HepG2 (cell line): ENCODE results near the gene RNPEPL1. TPM values are rescaled to one million over a fixed set of nuclear protein-coding genes. Genes with fewer than 3 reads are reported as not detected.

Experiments used
- ATF2 ChIP-seq: sonication (generic); formaldehyde crosslinking; IDR thresholded peaks from 2 replicates; pipeline ENCODE4 v1.4.0; 2020; ENCODE audit warnings: missing genetic modification reagents
- GTF2F1 ChIP-seq: fragments of 150-350 bp; IDR thresholded peaks from 2 replicates; pipeline ENCODE4 v1.6.1; 2014; ENCODE audit warnings: low read length
- IKZF4 ChIP-seq: sonication (generic); formaldehyde crosslinking; IDR thresholded peaks from 2 replicates; pipeline ENCODE4 v1.5.1; 2020; ENCODE audit warnings: borderline replicate concordance, mild to moderate bottlenecking, low read depth, missing genetic modification reagents; ENCODE audit errors: not compliant biosample characterization
- KDM1A ChIP-seq: IDR thresholded peaks from 2 replicates; pipeline ENCODE4 v1.6.1; 2016; ENCODE audit warnings: missing compliant biosample characterization
- MAZ ChIP-seq, 2 experiments: sonication (generic) in 1 of 2; formaldehyde crosslinking in 1 of 2; IDR thresholded peaks; 2 replicates each; pipeline versions ENCODE4 v1.5.0 to v1.6.1; 2012 to 2020; ENCODE audit warnings: low read depth in 2 of 2, mild to moderate bottlenecking in 2 of 2, borderline replicate concordance in 1 of 2, improper control_type of control experiment in 1 of 2, low read length in 1 of 2, missing genetic modification reagents in 1 of 2, moderate library complexity in 1 of 2
- MEIS1 ChIP-seq: sonication (generic); formaldehyde crosslinking; IDR thresholded peaks from 2 replicates; pipeline ENCODE4 v1.9.0; 2021; ENCODE audit warnings: mild to moderate bottlenecking, missing genetic modification reagents, moderate library complexity, borderline replicate concordance
- NCOA5 ChIP-seq: sonication (generic); formaldehyde crosslinking; IDR thresholded peaks from 2 replicates; pipeline ENCODE4 v1.4.0; 2020; ENCODE audit warnings: missing genetic modification reagents
- NFRKB ChIP-seq: fragments of 450-650 bp; IDR thresholded peaks from 2 replicates; pipeline ENCODE4 v1.6.1; 2017
- POGZ ChIP-seq: sonication (generic); formaldehyde crosslinking; IDR thresholded peaks from 2 replicates; pipeline ENCODE4 v1.4.0; 2020; ENCODE audit warnings: mild to moderate bottlenecking, missing genetic modification reagents
- SIN3A ChIP-seq: IDR thresholded peaks from 2 replicates; pipeline ENCODE4 v1.6.1; 2011; ENCODE audit warnings: low read depth, mild to moderate bottlenecking, control low read depth, low read length, borderline replicate concordance
- SNAPC2 ChIP-seq: sonication (generic); formaldehyde crosslinking; IDR thresholded peaks from 2 replicates; pipeline ENCODE4 v1.8.1; 2022; ENCODE audit warnings: mild to moderate bottlenecking, missing genetic modification reagents
- U2AF2 ChIP-seq: fragments of 200-400 bp; formaldehyde crosslinking; IDR thresholded peaks from 2 replicates; pipeline ENCODE4 v1.6.1; 2017; ENCODE audit warnings: low read depth, mild to moderate bottlenecking, low read length
- ZMYM2 ChIP-seq: sonication (generic); formaldehyde crosslinking; IDR thresholded peaks from 2 replicates; pipeline ENCODE4 v1.8.0; 2022; ENCODE audit warnings: mild to moderate bottlenecking, missing genetic modification reagents
- ZNF260 ChIP-seq: sonication (generic); formaldehyde crosslinking; IDR thresholded peaks from 2 replicates; pipeline ENCODE4 v1.4.0; 2020; ENCODE audit warnings: missing genetic modification reagents, low read depth, mild to moderate bottlenecking, borderline replicate concordance
- ZNF503 ChIP-seq: sonication (generic); formaldehyde crosslinking; IDR thresholded peaks from 2 replicates; pipeline ENCODE4 v1.4.0; 2020; ENCODE audit warnings: missing genetic modification reagents
- ZNF607 ChIP-seq: sonication (generic); formaldehyde crosslinking; IDR thresholded peaks from 2 replicates; pipeline ENCODE4 v1.5.1; 2020; ENCODE audit warnings: missing genetic modification reagents, mild to moderate bottlenecking, borderline replicate concordance
- ZNF609 ChIP-seq: sonication (generic); formaldehyde crosslinking; IDR thresholded peaks from 2 replicates; pipeline ENCODE4 v1.4.0; 2020; ENCODE audit warnings: mild to moderate bottlenecking, missing genetic modification reagents, borderline replicate concordance
- ZNF7 ChIP-seq: IDR thresholded peaks from 2 replicates; pipeline ENCODE4 v1.6.1; 2016; ENCODE audit warnings: missing biosample characterization, missing genetic modification reagents
- ZNF780A ChIP-seq: sonication (generic); formaldehyde crosslinking; IDR thresholded peaks from 2 replicates; pipeline ENCODE4 v1.8.0; 2022; ENCODE audit warnings: mild to moderate bottlenecking, missing genetic modification reagents, moderate library complexity
- ZSCAN12 ChIP-seq: sonication (generic); formaldehyde crosslinking; IDR thresholded peaks from 2 replicates; pipeline ENCODE4 v1.9.0; 2021; ENCODE audit warnings: mild to moderate bottlenecking, missing genetic modification reagents
- ZSCAN21 ChIP-seq: sonication (generic); formaldehyde crosslinking; IDR thresholded peaks from 2 replicates; pipeline ENCODE4 v1.8.0; 2022; ENCODE audit warnings: mild to moderate bottlenecking, missing genetic modification reagents, moderate library complexity, borderline replicate concordance
- ZSCAN31 ChIP-seq: sonication (generic); formaldehyde crosslinking; IDR thresholded peaks from 2 replicates; pipeline ENCODE4 v1.5.0; 2020; ENCODE audit warnings: low read depth, mild to moderate bottlenecking, missing genetic modification reagents
- polyA plus RNA-seq, 8 experiments: library from polyadenylated mRNA; depleted of rRNA in 3 of 8; stranded (reverse) in 7 of 8; unstranded in 1 of 8; fragments of >200 nt; fragmentation: Illumina TruSeq in 4 of 8; extraction: Trizol in 4 of 8; gene quantifications; 2 replicates each; pipeline versions ENCODE4 v1.2.1 to v1.2.3, GENCODE V29; 2011 to 2016; ENCODE audit warnings: low read depth in 4 of 8, missing spikeins in 1 of 8, mixed read lengths in 1 of 8; ENCODE audit not compliant: insufficient read depth in 1 of 8
- total RNA-seq, 5 experiments: library from RNA; depleted of rRNA; stranded (reverse); fragments of >200 nt; fragmentation: Illumina TruSeq; extraction: Trizol; gene quantifications; 2 replicates each; pipeline ENCODE4 v1.2.3, GENCODE V29; 2016; ENCODE audit warnings: low read depth in 1 of 5

The RNPEPL1 gene
- total and polyA plus RNA-seq, 2 of the 13 experiments (the other 11 are each of a cell fraction or from before 2014, with no cell fraction given): 13.0 to 18.0 TPM

GRCh38 chr2:240567872-240568677 is at the start of gene RNPEPL1 (continued):
- TF ChIP-seq ZNF609: no peak
- TF ChIP-seq ZSCAN31 (CRISPR knock-in tag): peak; percentile 56
- no peak for TF ChIP-seq MEIS1 (CRISPR knock-in tag)
- no peak for TF ChIP-seq U2AF2
- TF ChIP-seq POGZ (CRISPR knock-in tag): no peak; the same call in 1 of the 2 replicates
- TF ChIP-seq MAZ (IDR thresholded peaks at IDR 0.05; ENCODE audit: borderline replicate concordance, low read depth, low read length): no peak
- TF ChIP-seq MAZ (CRISPR knock-in tag; IDR thresholded peaks at IDR 0.05; ENCODE audit: low read depth): peak; percentile 32; the same call in 1 of the 2 replicates
- TF ChIP-seq SNAPC2: 0 out of 2 replicates have a peak, but pooled peaks have one; percentile 8
- TF ChIP-seq ZNF260 (CRISPR knock-in tag): no peak
- no peak for TF ChIP-seq ATF2
- TF ChIP-seq ZNF607 (CRISPR knock-in tag): no peak
- TF ChIP-seq ZSCAN12: no peak
- no peak for TF ChIP-seq ZNF503
- peak; percentile 40; the same call in 1 of the 2 replicates for TF ChIP-seq SIN3A
- TF ChIP-seq ZMYM2 (CRISPR knock-in tag): no peak
- no peak for TF ChIP-seq ZNF7
- TF ChIP-seq GTF2F1: no peak
- no peak for TF ChIP-seq IKZF4 (CRISPR knock-in tag)
- peak; percentile 85; the same call in 1 of the 2 replicates for TF ChIP-seq ZSCAN21 (CRISPR knock-in tag)
- no peak for TF ChIP-seq NFRKB
- no peak for TF ChIP-seq ZNF780A
- no peak for TF ChIP-seq NCOA5
- TF ChIP-seq KDM1A (CRISPR knock-in tag): no peak
